Thyroid gland (tissue), 4 donors: ENCODE data around the gene KPNA3.

Source experiments
- CTCF ChIP-seq, 6 experiments: fragments of 200-600 bp in 3 of 6; fragments of 450-650 bp in 3 of 6; sonication (generic) in 3 of 6; IDR thresholded peaks; one replicate each; pipeline ENCODE4 v1.5.1; 2016 to 2019; ENCODE audit warnings: antibody characterized with exemption in 6 of 6, mild to moderate bottlenecking in 2 of 6, inconsistent platforms in 1 of 6, moderate library complexity in 1 of 6
- POLR2A ChIP-seq, 2 donors: fragments of 450-650 bp; IDR thresholded peaks; one replicate each; pipeline ENCODE4 v1.6.1; 2017; ENCODE audit warnings: antibody characterized with exemption in 2 of 2, mild to moderate bottlenecking in 2 of 2, moderate library complexity in 1 of 2

GRCh38 chr13:49821216-49822009 is 28.9 kb upstream of the KPNA3 start:
- TF ChIP-seq POLR2A (IDR thresholded peaks at IDR 0.05) (no peak), CTCF (IDR thresholded peaks at IDR 0.05) (no peak)
